ENCODE results near the gene PDE4D. TPM values are rescaled to one million over a fixed set of nuclear protein-coding genes. Genes with fewer than 3 reads are reported as not detected.
A peak's percentile ranks its signal among the peaks of the same experiment; 100 is the strongest.

Gene PDE4D
- total and polyA plus RNA-seq, 10 of the 15 experiments (the other 5 are each of a cell fraction or from before 2014, with no cell fraction given): 0.87 to 4.1 (median 2.2) TPM

DNA sequence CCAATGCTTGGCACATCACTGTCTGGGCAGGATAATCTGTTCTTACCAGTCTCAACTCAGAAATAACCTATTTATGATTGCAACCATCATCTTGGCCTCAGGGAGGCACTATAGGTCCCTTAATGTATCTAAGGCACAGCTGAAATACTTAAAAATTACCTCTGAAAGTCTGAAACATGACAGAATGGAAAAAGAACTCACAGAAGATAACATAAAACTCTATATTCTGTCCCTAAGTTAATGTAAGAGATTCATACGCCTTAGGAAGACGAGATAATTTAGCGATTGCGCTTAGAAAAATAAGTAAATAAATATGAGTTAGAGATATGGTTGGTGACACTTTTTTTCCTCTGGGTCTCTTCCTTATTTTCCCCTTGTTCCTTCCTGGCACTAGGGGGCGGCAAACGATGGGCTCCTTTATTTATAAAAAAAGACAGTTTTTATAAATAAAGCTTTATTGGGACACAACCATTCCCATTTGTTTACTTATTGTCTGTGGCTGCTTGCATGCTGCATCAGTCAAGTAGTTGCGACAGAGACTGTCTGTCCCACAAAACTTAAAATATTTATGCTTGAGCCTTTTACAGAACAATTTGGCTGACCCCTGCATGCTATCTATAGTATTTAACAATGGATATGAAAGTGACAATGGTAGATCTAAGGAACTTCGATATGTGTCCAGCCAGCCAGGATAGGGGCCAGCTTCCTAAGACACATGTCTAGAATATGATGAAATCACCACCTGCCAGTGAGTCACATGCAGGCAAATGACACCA is 79.6 kb downstream of the PDE4D start (continued):
- TF ChIP-seq, protein P1, sequence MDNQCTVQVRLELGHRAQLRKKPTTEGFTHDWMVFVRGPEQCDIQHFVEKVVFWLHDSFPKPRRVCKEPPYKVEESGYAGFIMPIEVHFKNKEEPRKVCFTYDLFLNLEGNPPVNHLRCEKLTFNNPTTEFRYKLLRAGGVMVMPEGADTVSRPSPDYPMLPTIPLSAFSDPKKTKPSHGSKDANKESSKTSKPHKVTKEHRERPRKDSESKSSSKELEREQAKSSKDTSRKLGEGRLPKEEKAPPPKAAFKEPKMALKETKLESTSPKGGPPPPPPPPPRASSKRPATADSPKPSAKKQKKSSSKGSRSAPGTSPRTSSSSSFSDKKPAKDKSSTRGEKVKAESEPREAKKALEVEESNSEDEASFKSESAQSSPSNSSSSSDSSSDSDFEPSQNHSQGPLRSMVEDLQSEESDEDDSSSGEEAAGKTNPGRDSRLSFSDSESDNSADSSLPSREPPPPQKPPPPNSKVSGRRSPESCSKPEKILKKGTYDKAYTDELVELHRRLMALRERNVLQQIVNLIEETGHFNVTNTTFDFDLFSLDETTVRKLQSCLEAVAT (IDR thresholded peaks at IDR 0.05): no peak
- TF ChIP-seq TCF12 (IDR thresholded peaks at IDR 0.05; ENCODE audit: low read depth, low read length) (no peak), MEF2B (IDR thresholded peaks at IDR 0.05; ENCODE audit: partially characterized antibody, poor library complexity, severe bottlenecking) (no peak), RB1 (IDR thresholded peaks at IDR 0.05; ENCODE audit: borderline replicate concordance) (no peak), SREBF1 (IDR thresholded peaks at IDR 0.05; ENCODE audit: low read length) (no peak), SMARCA5 (IDR thresholded peaks at IDR 0.05) (no peak), ZNF274 (IDR thresholded peaks at IDR 0.05; ENCODE audit: insufficient read depth, insufficient read length) (no peak), RFX5 (IDR thresholded peaks at IDR 0.05; ENCODE audit: low read depth, low read length) (no peak), SIN3A (IDR thresholded peaks at IDR 0.05; ENCODE audit: low read depth, low read length) (no peak), GABPA (IDR thresholded peaks at IDR 0.05; ENCODE audit: low read depth) (no peak), GATAD2B (conservative IDR thresholded peaks at IDR 0.05; ENCODE audit: low read depth) (no peak), POU2F2 (IDR thresholded peaks at IDR 0.05; ENCODE audit: borderline replicate concordance, low read depth, low read length) (no peak), DPF2 (IDR thresholded peaks at IDR 0.05) (no peak), IKZF1 (conservative IDR thresholded peaks at IDR 0.05) (no peak)
- TF ChIP-seq, protein P2, sequence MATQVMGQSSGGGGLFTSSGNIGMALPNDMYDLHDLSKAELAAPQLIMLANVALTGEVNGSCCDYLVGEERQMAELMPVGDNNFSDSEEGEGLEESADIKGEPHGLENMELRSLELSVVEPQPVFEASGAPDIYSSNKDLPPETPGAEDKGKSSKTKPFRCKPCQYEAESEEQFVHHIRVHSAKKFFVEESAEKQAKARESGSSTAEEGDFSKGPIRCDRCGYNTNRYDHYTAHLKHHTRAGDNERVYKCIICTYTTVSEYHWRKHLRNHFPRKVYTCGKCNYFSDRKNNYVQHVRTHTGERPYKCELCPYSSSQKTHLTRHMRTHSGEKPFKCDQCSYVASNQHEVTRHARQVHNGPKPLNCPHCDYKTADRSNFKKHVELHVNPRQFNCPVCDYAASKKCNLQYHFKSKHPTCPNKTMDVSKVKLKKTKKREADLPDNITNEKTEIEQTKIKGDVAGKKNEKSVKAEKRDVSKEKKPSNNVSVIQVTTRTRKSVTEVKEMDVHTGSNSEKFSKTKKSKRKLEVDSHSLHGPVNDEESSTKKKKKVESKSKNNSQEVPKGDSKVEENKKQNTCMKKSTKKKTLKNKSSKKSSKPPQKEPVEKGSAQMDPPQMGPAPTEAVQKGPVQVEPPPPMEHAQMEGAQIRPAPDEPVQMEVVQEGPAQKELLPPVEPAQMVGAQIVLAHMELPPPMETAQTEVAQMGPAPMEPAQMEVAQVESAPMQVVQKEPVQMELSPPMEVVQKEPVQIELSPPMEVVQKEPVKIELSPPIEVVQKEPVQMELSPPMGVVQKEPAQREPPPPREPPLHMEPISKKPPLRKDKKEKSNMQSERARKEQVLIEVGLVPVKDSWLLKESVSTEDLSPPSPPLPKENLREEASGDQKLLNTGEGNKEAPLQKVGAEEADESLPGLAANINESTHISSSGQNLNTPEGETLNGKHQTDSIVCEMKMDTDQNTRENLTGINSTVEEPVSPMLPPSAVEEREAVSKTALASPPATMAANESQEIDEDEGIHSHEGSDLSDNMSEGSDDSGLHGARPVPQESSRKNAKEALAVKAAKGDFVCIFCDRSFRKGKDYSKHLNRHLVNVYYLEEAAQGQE (IDR thresholded peaks at IDR 0.05; ENCODE audit: low read depth, low read length): no peak
- TF ChIP-seq, protein P3, sequence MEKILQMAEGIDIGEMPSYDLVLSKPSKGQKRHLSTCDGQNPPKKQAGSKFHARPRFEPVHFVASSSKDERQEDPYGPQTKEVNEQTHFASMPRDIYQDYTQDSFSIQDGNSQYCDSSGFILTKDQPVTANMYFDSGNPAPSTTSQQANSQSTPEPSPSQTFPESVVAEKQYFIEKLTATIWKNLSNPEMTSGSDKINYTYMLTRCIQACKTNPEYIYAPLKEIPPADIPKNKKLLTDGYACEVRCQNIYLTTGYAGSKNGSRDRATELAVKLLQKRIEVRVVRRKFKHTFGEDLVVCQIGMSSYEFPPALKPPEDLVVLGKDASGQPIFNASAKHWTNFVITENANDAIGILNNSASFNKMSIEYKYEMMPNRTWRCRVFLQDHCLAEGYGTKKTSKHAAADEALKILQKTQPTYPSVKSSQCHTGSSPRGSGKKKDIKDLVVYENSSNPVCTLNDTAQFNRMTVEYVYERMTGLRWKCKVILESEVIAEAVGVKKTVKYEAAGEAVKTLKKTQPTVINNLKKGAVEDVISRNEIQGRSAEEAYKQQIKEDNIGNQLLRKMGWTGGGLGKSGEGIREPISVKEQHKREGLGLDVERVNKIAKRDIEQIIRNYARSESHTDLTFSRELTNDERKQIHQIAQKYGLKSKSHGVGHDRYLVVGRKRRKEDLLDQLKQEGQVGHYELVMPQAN (conservative IDR thresholded peaks at IDR 0.05): no peak
- TF ChIP-seq, protein P4, sequence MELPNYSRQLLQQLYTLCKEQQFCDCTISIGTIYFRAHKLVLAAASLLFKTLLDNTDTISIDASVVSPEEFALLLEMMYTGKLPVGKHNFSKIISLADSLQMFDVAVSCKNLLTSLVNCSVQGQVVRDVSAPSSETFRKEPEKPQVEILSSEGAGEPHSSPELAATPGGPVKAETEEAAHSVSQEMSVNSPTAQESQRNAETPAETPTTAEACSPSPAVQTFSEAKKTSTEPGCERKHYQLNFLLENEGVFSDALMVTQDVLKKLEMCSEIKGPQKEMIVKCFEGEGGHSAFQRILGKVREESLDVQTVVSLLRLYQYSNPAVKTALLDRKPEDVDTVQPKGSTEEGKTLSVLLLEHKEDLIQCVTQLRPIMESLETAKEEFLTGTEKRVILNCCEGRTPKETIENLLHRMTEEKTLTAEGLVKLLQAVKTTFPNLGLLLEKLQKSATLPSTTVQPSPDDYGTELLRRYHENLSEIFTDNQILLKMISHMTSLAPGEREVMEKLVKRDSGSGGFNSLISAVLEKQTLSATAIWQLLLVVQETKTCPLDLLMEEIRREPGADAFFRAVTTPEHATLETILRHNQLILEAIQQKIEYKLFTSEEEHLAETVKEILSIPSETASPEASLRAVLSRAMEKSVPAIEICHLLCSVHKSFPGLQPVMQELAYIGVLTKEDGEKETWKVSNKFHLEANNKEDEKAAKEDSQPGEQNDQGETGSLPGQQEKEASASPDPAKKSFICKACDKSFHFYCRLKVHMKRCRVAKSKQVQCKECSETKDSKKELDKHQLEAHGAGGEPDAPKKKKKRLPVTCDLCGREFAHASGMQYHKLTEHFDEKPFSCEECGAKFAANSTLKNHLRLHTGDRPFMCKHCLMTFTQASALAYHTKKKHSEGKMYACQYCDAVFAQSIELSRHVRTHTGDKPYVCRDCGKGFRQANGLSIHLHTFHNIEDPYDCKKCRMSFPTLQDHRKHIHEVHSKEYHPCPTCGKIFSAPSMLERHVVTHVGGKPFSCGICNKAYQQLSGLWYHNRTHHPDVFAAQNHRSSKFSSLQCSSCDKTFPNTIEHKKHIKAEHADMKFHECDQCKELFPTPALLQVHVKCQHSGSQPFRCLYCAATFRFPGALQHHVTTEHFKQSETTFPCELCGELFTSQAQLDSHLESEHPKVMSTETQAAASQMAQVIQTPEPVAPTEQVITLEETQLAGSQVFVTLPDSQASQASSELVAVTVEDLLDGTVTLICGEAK (IDR thresholded peaks at IDR 0.05; ENCODE audit: borderline replicate concordance): peak; percentile 94
- TF ChIP-seq, protein P5, sequence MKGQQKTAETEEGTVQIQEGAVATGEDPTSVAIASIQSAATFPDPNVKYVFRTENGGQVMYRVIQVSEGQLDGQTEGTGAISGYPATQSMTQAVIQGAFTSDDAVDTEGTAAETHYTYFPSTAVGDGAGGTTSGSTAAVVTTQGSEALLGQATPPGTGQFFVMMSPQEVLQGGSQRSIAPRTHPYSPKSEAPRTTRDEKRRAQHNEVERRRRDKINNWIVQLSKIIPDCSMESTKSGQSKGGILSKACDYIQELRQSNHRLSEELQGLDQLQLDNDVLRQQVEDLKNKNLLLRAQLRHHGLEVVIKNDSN (IDR thresholded peaks at IDR 0.05; ENCODE audit: borderline replicate concordance, extremely low read length, insufficient read depth, low read depth, low read length): no peak

All from GM12878 (cell line).